IgD-negative memory B cell (primary cell): ENCODE data around the gene ROBO2. TPM values are rescaled to one million over a fixed set of nuclear protein-coding genes. Genes with fewer than 3 reads are reported as not detected.

Source experiments
- H3K27ac Mint-ChIP-seq, 3 donors: one replicate each; pipeline ENCODE4 v1.8.0; 2020 to 2022; ENCODE audit warnings: mild to moderate bottlenecking in 3 of 3, mixed read lengths in 3 of 3, moderate library complexity in 1 of 3
- H3K27me3 Mint-ChIP-seq: one replicate; pipeline ENCODE4 v1.8.0; 2021; ENCODE audit warnings: mixed read lengths
- H3K36me3 Mint-ChIP-seq: one replicate; pipeline ENCODE4 v1.8.0; 2020; ENCODE audit warnings: mild to moderate bottlenecking, mixed read lengths
- H3K4me1 Mint-ChIP-seq, 3 donors: one replicate each; pipeline ENCODE4 v1.8.0; 2020 to 2022; ENCODE audit warnings: mixed read lengths in 3 of 3, mild to moderate bottlenecking in 1 of 3
- H3K4me3 Mint-ChIP-seq, 4 donors: one replicate each; pipeline ENCODE4 v1.8.0; 2020 to 2022; ENCODE audit warnings: mild to moderate bottlenecking in 4 of 4, mixed read lengths in 4 of 4, moderate library complexity in 3 of 4
- H3K9me3 Mint-ChIP-seq, 3 donors: one replicate each; pipeline ENCODE4 v1.8.0; 2020 to 2021; ENCODE audit warnings: mixed read lengths in 3 of 3, mild to moderate bottlenecking in 1 of 3
- polyA plus RNA-seq: library from polyadenylated mRNA; unstranded; fragments of 300-500 nt; fragmentation: Illumina TruSeq; gene quantifications from one replicate; pipeline ENCODE4 v1.2.3, GENCODE V29; 2021

Gene ROBO2
- polyA plus RNA-seq, 1 donor from 2014 or later = not detected

DNA sequence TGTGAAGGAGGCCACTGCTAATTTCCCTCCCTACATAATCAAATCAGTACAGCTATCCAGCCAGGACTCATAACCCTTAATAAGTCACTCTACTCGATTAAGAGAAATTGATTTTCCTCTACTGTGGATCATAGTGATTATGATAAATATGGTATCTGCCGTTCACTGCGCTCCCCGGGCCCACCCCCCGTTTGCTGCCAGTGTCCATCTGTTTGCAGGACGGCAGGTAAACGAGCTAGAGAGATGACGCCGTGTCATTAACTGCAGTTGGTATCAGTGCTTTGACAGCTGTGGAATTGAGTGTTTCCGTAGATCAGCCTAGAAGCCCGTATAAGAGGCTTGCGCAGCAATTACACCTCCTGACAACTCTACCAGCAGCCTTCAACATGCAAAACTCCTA, 94.9 kb downstream of the ROBO2 start:
- no peaks in the 10 kb centered on the region for H3K4me1 Mint-ChIP-seq
- H3K36me3 Mint-ChIP-seq = no peaks in the 10 kb centered on the region
- H3K4me3 Mint-ChIP-seq = no peak overlapping the region
- H3K9me3 Mint-ChIP-seq = peaks cover 1 to 5% (median 3%) of the 10 kb centered on the region in 3 donors
- H3K27me3 Mint-ChIP-seq = no peaks in the 10 kb centered on the region
- no peak overlapping the region for H3K27ac Mint-ChIP-seq

- H3K36me3 Mint-ChIP-seq = no peaks in the 10 kb centered on the region
- H3K4me3 Mint-ChIP-seq = no peak overlapping the region
- no peak overlapping the region for H3K27ac Mint-ChIP-seq
- peaks cover 0 to 5% (median 2%) of the 10 kb centered on the region in 3 donors for H3K9me3 Mint-ChIP-seq
- H3K4me1 Mint-ChIP-seq = no peaks in the 10 kb centered on the region
- no peaks in the 10 kb centered on the region for H3K27me3 Mint-ChIP-seq
These were observed 97.7 kb downstream of the ROBO2 start for GRCh38 chr3:77137559-77137958.

- Mint-ChIP-seq H3K27ac (no peak overlapping the region), H3K9me3 (peaks cover 0 to 7% (median 2%) of the 10 kb centered on the region in 3 donors), H3K27me3 (no peaks in the 10 kb centered on the region)
These were observed 99.7 kb downstream of the ROBO2 start for GRCh38 chr3:77139624-77140023.

DNA sequence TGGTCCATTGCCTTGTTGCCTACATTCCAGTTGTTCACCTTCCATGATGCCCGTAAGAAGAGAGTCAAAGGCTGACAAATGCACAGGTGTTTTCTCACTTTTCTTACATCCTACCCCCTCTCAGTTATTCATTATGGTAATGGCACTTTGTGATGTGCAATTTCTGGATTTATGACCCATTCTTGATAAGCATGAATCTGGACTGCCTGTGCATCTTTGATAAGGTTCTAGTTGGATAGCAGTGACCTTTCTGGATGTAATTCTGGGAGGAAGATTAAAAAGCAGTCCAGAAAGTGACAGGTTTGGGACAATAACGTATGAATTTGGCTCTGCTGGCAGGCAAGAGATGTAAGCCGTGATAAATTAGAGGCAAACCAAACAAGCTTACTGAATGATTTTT, 101.5 kb downstream of the ROBO2 start:
- H3K27ac Mint-ChIP-seq = no peak overlapping the region
- H3K4me1 Mint-ChIP-seq = no peaks in the 10 kb centered on the region
- H3K36me3 Mint-ChIP-seq = no peaks in the 10 kb centered on the region
- H3K27me3 Mint-ChIP-seq = no peaks in the 10 kb centered on the region
- no peak overlapping the region for H3K4me3 Mint-ChIP-seq
- H3K9me3 Mint-ChIP-seq = peaks cover 0 to 6% (median 2%) of the 10 kb centered on the region in 3 donors

More at GRCh38 chr3:77139624-77140023, 99.7 kb downstream of the ROBO2 start:
- no peak overlapping the region for H3K4me3 Mint-ChIP-seq
- no peaks in the 10 kb centered on the region for H3K4me1 Mint-ChIP-seq
- no peaks in the 10 kb centered on the region for H3K36me3 Mint-ChIP-seq

DNA sequence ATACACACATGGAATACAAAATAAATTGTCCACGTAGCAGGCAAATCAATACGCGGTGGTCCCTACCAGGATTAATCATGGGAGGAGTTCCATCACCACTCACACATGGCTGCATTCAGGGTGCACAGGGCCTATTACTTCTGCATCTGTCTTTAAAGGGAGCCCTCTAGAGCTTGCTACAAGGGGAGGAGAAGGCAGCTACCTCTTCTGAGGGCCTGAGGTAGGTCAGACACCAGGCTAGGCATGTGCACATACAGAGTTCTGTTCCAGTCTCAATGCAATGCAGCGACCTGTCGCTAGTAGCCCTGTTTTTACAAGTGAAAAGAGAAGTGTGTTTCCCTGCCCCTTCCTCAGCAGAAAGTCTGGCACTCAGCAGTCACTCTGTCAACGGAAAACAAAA, 102.7 kb downstream of the ROBO2 start:
- Mint-ChIP-seq H3K4me1 (no peaks in the 10 kb centered on the region), H3K4me3 (no peak overlapping the region), H3K27ac (no peak overlapping the region), H3K9me3 (peaks cover 0 to 7% (median 2%) of the 10 kb centered on the region in 3 donors), H3K36me3 (no peaks in the 10 kb centered on the region), H3K27me3 (no peaks in the 10 kb centered on the region)

DNA sequence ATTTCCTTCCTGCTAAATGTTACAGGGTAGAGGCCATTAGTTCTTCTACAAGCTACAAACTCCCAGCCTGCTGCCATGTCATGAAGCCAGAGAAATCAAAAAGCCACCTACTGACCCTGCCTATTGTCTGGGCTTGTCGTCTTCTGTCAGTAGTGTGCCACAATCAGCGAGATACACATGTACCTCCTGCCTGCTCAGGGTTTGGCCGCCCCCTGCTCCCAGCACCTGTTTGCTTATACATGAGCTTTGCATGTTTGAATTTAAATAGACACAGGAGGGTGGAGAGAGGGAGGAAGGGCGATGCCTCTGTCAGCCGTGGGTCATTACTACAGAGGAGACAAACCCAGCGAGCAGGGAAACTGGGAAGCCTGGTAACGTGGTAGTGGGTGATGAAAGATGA, 106.1 kb downstream of the ROBO2 start:
- Mint-ChIP-seq H3K27me3 (no peaks in the 10 kb centered on the region), H3K4me3 (no peak overlapping the region), H3K9me3 (peaks cover 0 to 5% (median 2%) of the 10 kb centered on the region in 3 donors), H3K36me3 (no peaks in the 10 kb centered on the region), H3K27ac (no peak overlapping the region), H3K4me1 (no peaks in the 10 kb centered on the region)

- Mint-ChIP-seq H3K36me3 (no peaks in the 10 kb centered on the region), H3K27me3 (no peaks in the 10 kb centered on the region), H3K9me3 (peaks cover 0 to 3% (median 2%) of the 10 kb centered on the region in 3 donors), H3K4me1 (no peaks in the 10 kb centered on the region), H3K4me3 (no peak overlapping the region), H3K27ac (no peak overlapping the region)
These were observed 108.1 kb downstream of the ROBO2 start for GRCh38 chr3:77147836-77148578.

DNA sequence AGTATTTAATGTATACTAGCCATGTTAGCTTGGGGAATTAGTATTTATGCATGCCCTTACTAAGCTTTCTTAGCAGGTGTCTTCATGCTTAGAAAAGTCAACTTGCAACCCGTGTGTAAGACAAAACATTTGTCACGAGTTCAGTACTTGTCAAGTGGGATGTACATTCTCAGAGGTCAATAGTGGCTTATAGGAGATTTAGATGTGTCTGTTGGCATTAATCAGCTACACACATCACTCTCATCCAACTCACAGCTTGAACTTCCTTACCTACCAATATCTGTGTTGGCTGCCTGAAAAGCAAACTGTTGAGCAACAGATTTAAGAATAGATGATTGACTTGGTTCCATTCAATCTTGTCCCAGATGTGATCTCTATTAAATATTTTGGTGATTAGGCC, 109.5 kb downstream of the ROBO2 start:
- H3K9me3 Mint-ChIP-seq = peaks cover 0 to 3% (median 2%) of the 10 kb centered on the region in 3 donors
- no peaks in the 10 kb centered on the region for H3K27me3 Mint-ChIP-seq
- no peak overlapping the region for H3K27ac Mint-ChIP-seq
- no peaks in the 10 kb centered on the region for H3K36me3 Mint-ChIP-seq
- no peaks in the 10 kb centered on the region for H3K4me1 Mint-ChIP-seq
- H3K4me3 Mint-ChIP-seq = no peak overlapping the region

DNA sequence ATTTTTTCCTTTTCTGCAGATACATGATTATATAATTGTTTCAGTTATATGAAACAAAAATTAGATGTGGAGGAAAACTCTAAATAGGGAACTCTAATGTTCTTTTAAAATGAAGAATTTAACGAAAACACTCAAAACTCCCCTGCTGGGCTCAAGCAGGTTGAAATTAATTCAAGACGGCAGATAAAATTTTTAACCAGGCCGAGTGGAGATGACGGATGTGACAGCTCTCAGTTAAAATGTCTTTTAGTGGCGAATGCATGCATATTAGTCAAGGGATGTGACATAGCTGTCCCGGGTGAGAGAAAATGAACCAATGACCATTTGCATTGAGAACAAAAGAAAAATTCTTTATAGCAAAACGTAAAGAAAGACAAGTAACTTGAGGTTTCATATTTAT, 110.1 kb downstream of the ROBO2 start:
- no peak overlapping the region for H3K4me3 Mint-ChIP-seq
- H3K9me3 Mint-ChIP-seq = peaks cover 2 to 3% (median 2%) of the 10 kb centered on the region in 3 donors
- H3K27ac Mint-ChIP-seq = no peak overlapping the region

GRCh38 chr3:77150759-77151158, 110.9 kb downstream of the ROBO2 start:
- no peaks in the 10 kb centered on the region for H3K27me3 Mint-ChIP-seq
- no peaks in the 10 kb centered on the region for H3K4me1 Mint-ChIP-seq
- no peaks in the 10 kb centered on the region for H3K36me3 Mint-ChIP-seq
- H3K4me3 Mint-ChIP-seq = no peak overlapping the region
- no peak overlapping the region for H3K27ac Mint-ChIP-seq
- H3K9me3 Mint-ChIP-seq = peaks cover 2 to 6% (median 2%) of the 10 kb centered on the region in 3 donors

More for the DNA sequence above, 110.1 kb downstream of the ROBO2 start:
- no peaks in the 10 kb centered on the region for H3K36me3 Mint-ChIP-seq
- H3K27me3 Mint-ChIP-seq = no peaks in the 10 kb centered on the region
- H3K4me1 Mint-ChIP-seq = no peaks in the 10 kb centered on the region

DNA sequence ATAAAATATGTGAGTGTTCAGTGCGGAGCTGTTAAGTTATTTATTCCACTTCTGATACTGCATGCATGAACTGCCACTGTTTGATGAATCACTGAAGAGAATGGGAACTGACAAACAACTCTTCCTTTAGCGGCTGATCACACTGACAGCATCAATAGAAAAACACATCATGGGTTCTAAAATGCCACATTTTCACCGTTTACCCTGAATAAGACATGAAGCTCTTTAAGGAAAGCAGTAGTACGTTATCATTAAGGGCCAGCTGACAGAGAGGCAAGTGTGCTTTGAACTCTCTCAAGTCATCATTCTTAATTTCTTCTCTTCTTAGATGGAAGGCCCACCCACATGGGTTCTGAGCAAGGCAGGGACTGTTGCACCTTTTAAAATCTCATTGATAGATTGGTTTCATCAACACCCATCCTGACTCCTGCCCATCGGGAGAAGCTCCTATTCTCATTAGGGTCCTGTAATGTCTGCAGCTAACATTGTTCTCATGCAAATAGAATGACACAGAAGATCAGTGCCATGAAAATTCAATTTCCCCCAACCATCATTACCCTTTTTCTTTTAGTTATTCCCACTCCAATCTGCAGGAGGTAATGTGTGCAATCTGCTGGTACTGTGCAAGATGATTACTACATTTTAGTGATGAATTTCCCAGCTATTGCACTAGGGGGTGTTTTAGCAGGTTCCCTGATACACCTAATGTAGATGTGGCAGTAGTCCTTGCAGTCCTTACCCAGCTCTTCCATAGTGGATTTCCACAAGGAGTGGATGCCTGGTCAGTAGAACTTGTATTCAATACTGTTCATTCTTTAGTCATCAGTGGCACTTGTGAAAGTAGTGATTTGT, 119.1 kb downstream of the ROBO2 start:
- Mint-ChIP-seq H3K36me3 (peaks cover 1% of the 10 kb centered on the region), H3K4me1 (no peaks in the 10 kb centered on the region), H3K9me3 (peaks cover 4 to 8% (median 4%) of the 10 kb centered on the region in 3 donors), H3K4me3 (peak overlapping the region in 1 of 4 donors; percentile 5), H3K27ac (no peak overlapping the region), H3K27me3 (no peaks in the 10 kb centered on the region)

GRCh38 chr3:77160931-77161497, 121.1 kb downstream of the ROBO2 start:
- no peaks in the 10 kb centered on the region for H3K4me1 Mint-ChIP-seq

GRCh38 chr3:77169823-77170222, 129.9 kb downstream of the ROBO2 start:
- H3K27me3 Mint-ChIP-seq = no peaks in the 10 kb centered on the region
- no peaks in the 10 kb centered on the region for H3K4me1 Mint-ChIP-seq
- no peaks in the 10 kb centered on the region for H3K36me3 Mint-ChIP-seq
- peaks cover 0 to 3% (median 2%) of the 10 kb centered on the region in 3 donors for H3K9me3 Mint-ChIP-seq
- H3K4me3 Mint-ChIP-seq = no peak overlapping the region
- no peak overlapping the region for H3K27ac Mint-ChIP-seq

More at GRCh38 chr3:77160931-77161497, 121.1 kb downstream of the ROBO2 start:
- Mint-ChIP-seq H3K36me3 (peaks cover 2% of the 10 kb centered on the region), H3K4me3 (no peak overlapping the region), H3K9me3 (peaks cover 2 to 5% (median 3%) of the 10 kb centered on the region in 3 donors), H3K27me3 (no peaks in the 10 kb centered on the region), H3K27ac (no peak overlapping the region)

DNA sequence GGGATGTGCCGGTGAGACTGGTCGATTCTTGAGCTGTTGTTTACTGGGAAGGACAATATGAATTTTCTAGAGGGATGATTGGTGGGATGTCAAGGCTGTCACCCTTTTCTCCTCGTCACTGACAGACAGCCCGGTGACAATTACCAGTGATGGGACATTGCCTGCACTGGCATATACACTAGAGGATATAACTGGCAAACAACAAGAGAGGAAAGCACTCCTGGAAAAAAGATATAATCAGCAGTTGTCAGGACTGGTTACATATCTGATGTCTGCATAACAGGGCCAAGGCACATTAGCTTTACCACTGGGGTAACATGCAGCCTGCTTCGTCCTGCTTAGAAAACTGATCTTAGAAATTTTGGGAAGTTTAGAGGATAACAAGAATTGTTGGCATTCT, 131.1 kb downstream of the ROBO2 start:
- Mint-ChIP-seq H3K4me3 (no peak overlapping the region), H3K27ac (no peak overlapping the region), H3K4me1 (no peaks in the 10 kb centered on the region), H3K9me3 (peaks cover 0 to 3% (median 2%) of the 10 kb centered on the region in 3 donors), H3K27me3 (no peaks in the 10 kb centered on the region), H3K36me3 (no peaks in the 10 kb centered on the region)

- Mint-ChIP-seq H3K36me3 (no peaks in the 10 kb centered on the region), H3K27ac (no peak overlapping the region), H3K4me3 (no peak overlapping the region), H3K27me3 (no peaks in the 10 kb centered on the region), H3K4me1 (no peaks in the 10 kb centered on the region), H3K9me3 (no peaks in the 10 kb centered on the region)
These were observed 139.9 kb downstream of the ROBO2 start for GRCh38 chr3:77179762-77180161.
